GM12892 (cell line): ENCODE results near the gene TBC1D4.
"Not testable (repeated sequence)": the region's sequence is repeated elsewhere in the genome, so short reads cannot be mapped to it uniquely, and the experiment has no call there.

Experiments
- DNase-seq: peaks from one replicate; pipeline ENCODE4 v3.0.0; 2011; ENCODE audit not compliant: insufficient read length
- FAIRE-seq: peaks from 2 replicates; lab custom pipeline; 2011; peaks lifted over from hg19 to GRCh38; lab: Jason Lieb, UNC
- POLR2A ChIP-seq: IDR thresholded peaks from 2 replicates; pipeline ENCODE4 v1.6.1; 2011; ENCODE audit warnings: low read depth, low read length, control low read depth
- POLR2AphosphoS5 ChIP-seq: IDR thresholded peaks from 2 replicates; pipeline ENCODE4 v1.6.1; 2011; ENCODE audit warnings: low read depth, low read length, control low read depth
- TAF1 ChIP-seq: IDR thresholded peaks from 2 replicates; pipeline ENCODE4 v1.6.1; 2011; ENCODE audit warnings: low read depth, mild to moderate bottlenecking, control low read depth, low read length, borderline replicate concordance

TBC1D4 gene

DNA sequence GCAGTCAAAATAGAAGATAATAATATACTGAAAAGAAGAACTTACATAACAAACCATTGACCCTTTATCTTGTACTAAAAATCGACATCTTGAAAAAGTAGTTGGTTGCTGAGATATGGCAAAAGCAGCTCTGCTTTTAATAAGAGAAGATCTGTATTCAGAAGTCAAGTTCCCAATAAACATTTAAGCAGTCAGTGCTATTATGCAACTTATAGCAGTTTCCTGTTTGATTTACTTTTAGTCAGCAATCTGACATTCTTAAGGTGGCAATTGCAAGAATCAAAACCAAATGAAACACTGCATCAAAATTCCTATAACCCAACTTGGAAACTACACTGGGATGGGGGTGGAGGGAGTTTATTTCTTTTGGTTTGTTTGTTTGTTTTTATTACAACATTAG lies 165.5 kb downstream of the TBC1D4 start:
- FAIRE-seq, result no peak
- TF ChIP-seq TAF1 (no peak), POLR2AphosphoS5 (no peak), POLR2A (no peak)

DNA sequence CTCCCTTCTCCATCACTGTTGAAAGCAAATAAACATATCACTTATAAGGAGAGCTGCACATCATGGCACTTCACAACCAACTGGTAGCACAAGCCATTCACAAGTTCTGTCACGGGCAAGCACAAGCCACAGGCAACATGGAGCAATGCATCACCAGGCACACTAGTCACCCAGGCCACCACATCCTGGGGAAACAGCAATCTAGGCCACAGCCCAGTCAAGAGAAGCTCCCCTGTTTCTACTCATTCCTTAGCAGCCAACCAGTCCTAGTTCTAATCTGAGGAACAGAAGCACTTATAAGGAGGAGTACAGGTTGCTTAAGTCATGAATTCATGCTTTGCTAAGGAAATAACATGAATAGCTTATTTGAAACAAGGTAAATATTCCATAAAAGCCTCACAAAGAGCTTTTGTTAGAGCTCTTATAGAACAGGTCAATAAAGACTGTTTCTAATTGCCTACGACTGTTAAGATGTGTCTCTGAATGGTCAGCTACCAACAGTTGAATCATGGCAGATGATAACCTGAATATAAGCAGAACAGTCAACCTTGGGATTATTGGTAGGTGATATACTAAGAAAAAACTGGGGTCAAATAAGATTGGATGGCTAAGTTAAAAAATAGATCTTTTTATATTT lies 169.0 kb downstream of the TBC1D4 start:
- TF ChIP-seq POLR2A (0 out of 2 replicates have a peak, but pooled peaks have one; percentile 20), POLR2AphosphoS5 (no peak)
- peak; percentile 60 for FAIRE-seq

More for the DNA sequence above, 165.5 kb downstream of the TBC1D4 start:
- no peak for DNase-seq

DNA sequence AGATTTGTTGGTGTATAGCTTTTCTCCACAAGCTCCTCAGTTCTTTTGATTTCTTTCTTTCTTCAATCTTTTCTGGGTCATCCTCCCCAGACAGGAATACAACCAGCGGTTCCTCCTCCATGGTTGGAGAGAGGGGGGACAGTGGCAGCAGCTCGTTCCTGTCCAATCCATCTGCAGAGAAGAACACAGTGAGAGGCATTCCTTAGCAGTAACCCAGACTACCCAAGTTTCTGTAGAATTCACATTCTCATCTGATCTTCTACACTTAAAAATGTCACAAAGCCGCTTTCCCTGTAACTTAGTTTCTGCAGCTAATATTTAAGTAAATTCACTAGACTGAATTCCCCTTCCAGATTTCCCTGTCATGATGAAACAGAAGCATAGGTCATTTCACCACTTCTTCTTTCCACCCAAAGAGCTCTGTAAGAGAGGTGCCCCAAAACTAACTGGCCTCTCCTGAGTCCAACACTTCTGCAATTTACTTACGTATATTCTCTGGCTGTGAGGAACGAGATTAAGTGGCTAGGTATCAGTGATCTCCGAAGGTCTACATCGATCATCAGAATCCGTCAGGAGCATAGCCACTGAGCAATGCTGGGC lies 171.9 kb downstream of the TBC1D4 start:
- DNase-seq (no peak), FAIRE-seq (peak; percentile 42)
- TF ChIP-seq POLR2AphosphoS5 (no peak), TAF1 (no peak), POLR2A (0 out of 2 replicates have a peak, but pooled peaks have one; percentile 1)

More for the DNA sequence above, 169.0 kb downstream of the TBC1D4 start:
- no peak for DNase-seq

DNA sequence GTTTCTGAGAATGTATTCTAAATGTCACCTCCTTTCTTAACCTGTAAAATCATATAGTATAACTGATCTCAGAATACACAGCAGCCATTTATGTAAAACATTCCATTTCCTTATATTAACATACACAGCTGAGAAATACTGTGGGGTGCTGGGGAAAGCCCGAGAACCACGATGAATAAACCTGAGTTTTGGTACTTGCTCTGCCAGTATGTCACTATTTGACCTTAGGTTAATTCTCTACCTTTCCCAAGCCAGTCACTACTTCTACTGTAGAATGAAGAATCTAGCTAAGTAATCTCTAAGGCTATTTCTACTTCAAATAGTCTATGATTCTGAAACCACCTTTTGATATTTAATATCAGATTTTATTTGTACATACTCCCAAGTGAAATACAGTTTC lies 173.7 kb downstream of the TBC1D4 start:
- TF ChIP-seq POLR2AphosphoS5, result no peak
- TF ChIP-seq POLR2A, result no peak
- no peak for TF ChIP-seq TAF1

GRCh38 chr13:75307370-75307949 lies 174.5 kb downstream of the TBC1D4 start:
- peak; percentile 65 for FAIRE-seq
- TF ChIP-seq POLR2A (no peak), TAF1 (no peak), POLR2AphosphoS5 (no peak)
- DNase-seq, result no peak

More for the DNA sequence above, 173.7 kb downstream of the TBC1D4 start:
- no peak for DNase-seq
- FAIRE-seq, result peak; percentile 88

- FAIRE-seq, DNase-seq: not testable (repeated sequence)
These were observed 175.0 kb downstream of the TBC1D4 start for GRCh38 chr13:75306967-75307366.

GRCh38 chr13:75305059-75305458 lies 176.9 kb downstream of the TBC1D4 start:
- FAIRE-seq (no peak), DNase-seq (no peak)
- TF ChIP-seq POLR2A (no peak), TAF1 (no peak), POLR2AphosphoS5 (no peak)

- FAIRE-seq (no peak), DNase-seq (no peak)
- TF ChIP-seq POLR2A, result no peak
- no peak for TF ChIP-seq POLR2AphosphoS5
- no peak for TF ChIP-seq TAF1
These were observed 178.7 kb downstream of the TBC1D4 start for GRCh38 chr13:75303263-75303662.

- no peak for TF ChIP-seq TAF1
- TF ChIP-seq POLR2AphosphoS5, result no peak
- TF ChIP-seq POLR2A, result no peak
- FAIRE-seq (no peak), DNase-seq (no peak)
These were observed 179.8 kb downstream of the TBC1D4 start for GRCh38 chr13:75302071-75302698.

DNA sequence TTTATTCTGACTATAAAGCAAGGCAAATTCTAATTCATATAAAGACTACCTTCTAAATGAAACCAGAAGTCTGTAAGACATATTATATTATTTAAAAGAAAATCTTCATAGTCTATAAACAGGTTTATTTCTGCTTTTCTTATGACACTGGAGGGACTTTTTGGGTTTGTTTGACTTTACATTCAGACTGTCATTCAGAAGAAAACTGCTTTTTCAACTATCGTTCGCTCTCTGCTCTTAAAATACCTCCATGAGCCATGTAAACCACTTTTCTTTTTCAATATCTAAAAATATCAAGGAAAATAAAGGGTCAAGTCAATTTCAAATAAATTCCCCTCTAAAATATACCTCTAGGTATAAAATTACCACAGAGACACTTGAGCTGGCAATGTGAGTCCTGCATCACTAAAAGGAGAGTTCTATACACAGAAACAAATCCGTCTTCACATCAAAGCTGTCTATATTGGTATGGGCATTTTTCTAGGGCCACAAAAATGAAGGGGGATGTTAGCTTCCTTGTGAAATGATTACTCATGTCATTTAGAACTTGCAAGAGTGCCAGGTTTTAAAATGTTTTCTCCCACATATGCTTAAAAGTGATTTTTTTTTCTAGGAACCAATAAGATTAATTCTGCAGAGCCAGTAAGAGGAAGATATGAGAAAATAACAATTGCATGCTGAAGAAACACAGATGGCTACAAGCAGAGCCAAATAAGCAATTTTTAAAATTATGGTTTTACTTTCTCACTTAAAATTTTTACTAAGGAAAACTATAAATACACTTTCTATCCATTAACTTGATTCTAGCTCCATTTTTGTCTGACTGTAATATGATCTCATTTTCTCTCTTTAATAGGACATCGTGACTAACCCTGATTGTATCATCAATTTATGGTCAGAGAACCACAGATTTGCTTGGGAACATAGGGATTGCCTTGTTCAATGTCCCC lies 181.8 kb downstream of the TBC1D4 start:
- FAIRE-seq, result peak; percentile 89
- no peak for DNase-seq
- TF ChIP-seq TAF1 (no peak), POLR2AphosphoS5 (no peak)

DNA sequence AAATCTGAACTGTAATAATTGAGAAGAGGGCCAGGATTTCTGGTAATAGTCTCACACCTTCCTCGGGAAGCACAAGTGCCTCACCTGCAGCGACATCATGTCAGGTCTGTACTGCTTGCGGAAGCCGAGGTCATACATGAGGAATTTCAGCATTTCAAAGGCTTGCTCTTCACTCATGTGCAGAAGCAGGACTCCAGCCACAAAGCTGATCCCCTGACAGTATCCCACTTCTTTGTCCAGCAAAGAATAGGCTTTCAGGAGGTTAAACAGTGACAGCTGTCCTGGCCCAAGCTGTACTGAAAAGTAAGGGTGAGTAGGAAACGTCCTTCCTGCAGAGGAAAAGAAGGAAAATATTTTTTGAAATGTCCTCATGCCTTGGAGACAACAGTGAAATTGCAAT lies 182.7 kb downstream of the TBC1D4 start:
- TF ChIP-seq TAF1, result no peak
- TF ChIP-seq POLR2A, result no peak

More for the DNA sequence above, 182.7 kb downstream of the TBC1D4 start:
- FAIRE-seq (peak; percentile 69), DNase-seq (no peak)
